ENCODE measurements around the gene OR6C2.
"Not testable (repeated sequence)": the region's sequence is repeated elsewhere in the genome, so short reads cannot be mapped to it uniquely, and the experiment has no call there.

Gene OR6C2

DNA sequence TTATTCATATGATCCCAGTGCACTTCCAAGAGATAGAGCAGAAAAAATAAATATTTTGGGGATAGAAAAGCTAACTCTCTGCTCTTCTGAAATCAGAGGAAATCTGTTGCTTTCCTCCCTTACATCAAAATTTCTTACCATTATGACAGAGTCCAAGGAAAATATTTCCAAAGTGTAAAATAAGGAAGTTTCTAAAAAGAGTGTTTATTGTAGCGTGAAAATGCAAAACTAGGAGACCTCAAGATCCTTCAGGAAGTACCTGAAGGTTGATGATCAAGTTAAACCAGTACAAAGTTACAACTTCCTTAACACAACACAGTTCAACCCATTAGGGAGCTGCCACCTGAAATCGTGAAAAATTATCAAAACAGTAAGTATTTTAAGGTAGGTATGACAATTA is at the start of gene OR6C2:
Gene OR6C2 (plus strand): TSS at position 301 of the 400 bp plus-strand sequence. CDS start 8,138 bp downstream, outside the sequence.
- CTCF ChIA-PET, result no interaction called here
- no peak for TF ChIP-seq TARDBP (IDR thresholded peaks at IDR 0.05)
- TF ChIP-seq L3MBTL2 (conservative IDR thresholded peaks at IDR 0.05), result no peak
- no peak for TF ChIP-seq FOXA1 (IDR thresholded peaks at IDR 0.05)
- TF ChIP-seq ZNF384 (IDR thresholded peaks at IDR 0.05), result no peak
- TF ChIP-seq FOXK2 (IDR thresholded peaks at IDR 0.05), result no peak
- no peak for TF ChIP-seq CTBP1 (IDR thresholded peaks at IDR 0.05; ENCODE audit: borderline replicate concordance)
- no peak for TF ChIP-seq ELF4 (IDR thresholded peaks at IDR 0.05)
- TF ChIP-seq NFRKB (IDR thresholded peaks at IDR 0.05), result no peak
- TF ChIP-seq HDGF (IDR thresholded peaks at IDR 0.05; ENCODE audit: borderline replicate concordance), result no peak
- TF ChIP-seq FOXM1 (IDR thresholded peaks at IDR 0.05; ENCODE audit: borderline replicate concordance), result no peak
- TF ChIP-seq, protein P1, sequence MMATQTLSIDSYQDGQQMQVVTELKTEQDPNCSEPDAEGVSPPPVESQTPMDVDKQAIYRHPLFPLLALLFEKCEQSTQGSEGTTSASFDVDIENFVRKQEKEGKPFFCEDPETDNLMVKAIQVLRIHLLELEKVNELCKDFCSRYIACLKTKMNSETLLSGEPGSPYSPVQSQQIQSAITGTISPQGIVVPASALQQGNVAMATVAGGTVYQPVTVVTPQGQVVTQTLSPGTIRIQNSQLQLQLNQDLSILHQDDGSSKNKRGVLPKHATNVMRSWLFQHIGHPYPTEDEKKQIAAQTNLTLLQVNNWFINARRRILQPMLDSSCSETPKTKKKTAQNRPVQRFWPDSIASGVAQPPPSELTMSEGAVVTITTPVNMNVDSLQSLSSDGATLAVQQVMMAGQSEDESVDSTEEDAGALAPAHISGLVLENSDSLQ (IDR thresholded peaks at IDR 0.05), result no peak
- TF ChIP-seq SP1 (IDR thresholded peaks at IDR 0.05), result no peak
- no peak for TF ChIP-seq BHLHE40 (IDR thresholded peaks at IDR 0.05; ENCODE audit: borderline replicate concordance)
- TF ChIP-seq LEF1 (IDR thresholded peaks at IDR 0.05; ENCODE audit: borderline replicate concordance), result no peak
- TF ChIP-seq ARNT (IDR thresholded peaks at IDR 0.05), result no peak
- TF ChIP-seq SUZ12 (IDR thresholded peaks at IDR 0.05), result no peak
- DNase-seq (ENCODE audit: extremely low spot score), result no peak
- POLR2A ChIA-PET, result no interaction called here

DNA sequence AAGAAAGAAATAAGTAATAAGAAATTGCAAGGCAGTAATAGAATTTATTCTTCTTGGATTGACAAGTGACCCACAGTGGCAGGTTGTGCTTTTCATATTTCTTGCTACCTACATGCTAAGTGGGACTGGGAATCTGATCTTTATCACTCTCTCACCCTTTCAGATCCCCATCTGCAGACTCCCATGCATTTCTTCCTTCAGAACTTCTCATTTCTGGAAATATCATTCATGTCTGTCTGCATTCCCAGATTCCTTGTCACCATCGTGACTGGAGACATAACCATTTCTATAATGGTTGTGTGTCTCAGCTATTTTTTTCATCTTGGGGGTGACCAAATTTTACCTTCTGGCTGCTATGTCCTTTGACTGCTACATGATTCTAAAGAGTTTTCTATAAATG is 47.5 kb upstream of the OR6C2 start:
- ChIA-PET CTCF (no interaction called here), POLR2A (no interaction called here)
- DNase-seq (ENCODE audit: extremely low spot score), result no peak
- TF ChIP-seq NFRKB (IDR thresholded peaks at IDR 0.05), result no peak
- no peak for TF ChIP-seq ARNT (IDR thresholded peaks at IDR 0.05)
- no peak for TF ChIP-seq L3MBTL2 (conservative IDR thresholded peaks at IDR 0.05)
- no peak for TF ChIP-seq LEF1 (IDR thresholded peaks at IDR 0.05; ENCODE audit: borderline replicate concordance)
- no peak for TF ChIP-seq HDGF (IDR thresholded peaks at IDR 0.05; ENCODE audit: borderline replicate concordance)
- no peak for TF ChIP-seq SP1 (IDR thresholded peaks at IDR 0.05)
- TF ChIP-seq, protein P1 (IDR thresholded peaks at IDR 0.05), result no peak
- TF ChIP-seq TARDBP (IDR thresholded peaks at IDR 0.05), result no peak
- no peak for TF ChIP-seq FOXK2 (IDR thresholded peaks at IDR 0.05)
- TF ChIP-seq ELF4 (IDR thresholded peaks at IDR 0.05), result no peak
- TF ChIP-seq FOXM1 (IDR thresholded peaks at IDR 0.05; ENCODE audit: borderline replicate concordance), result no peak
- no peak for TF ChIP-seq ZNF384 (IDR thresholded peaks at IDR 0.05)

DNA sequence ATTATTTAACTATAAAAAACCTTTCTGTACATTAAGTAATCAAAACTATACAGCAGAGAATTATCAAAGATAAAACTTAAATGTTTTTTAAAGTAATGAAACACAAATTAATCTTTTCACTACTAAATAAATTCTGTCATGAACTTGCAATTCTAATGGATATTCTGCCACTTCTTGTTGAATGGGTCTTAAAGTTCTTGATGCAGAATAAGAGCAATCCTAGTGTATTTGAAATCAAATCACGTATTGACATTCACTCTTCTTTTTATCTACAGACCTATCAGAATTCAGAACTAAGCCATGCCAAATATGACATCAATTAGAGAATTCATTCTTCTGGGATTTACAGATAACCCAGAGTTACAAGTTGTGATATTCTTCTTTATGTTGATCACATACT is 43.6 kb upstream of the OR6C2 start, which contains the start of gene OR6C65:
Gene OR6C65 (plus strand): TSS at position 301 of the 400 bp plus-strand sequence. CDS start 0 bp downstream, at position 301.
- TF ChIP-seq LEF1 (IDR thresholded peaks at IDR 0.05; ENCODE audit: borderline replicate concordance), result no peak
- TF ChIP-seq HDGF (IDR thresholded peaks at IDR 0.05; ENCODE audit: borderline replicate concordance), result no peak
- TF ChIP-seq SUZ12 (IDR thresholded peaks at IDR 0.05), result no peak
- TF ChIP-seq ZNF384 (IDR thresholded peaks at IDR 0.05), result no peak
- no peak for TF ChIP-seq TARDBP (IDR thresholded peaks at IDR 0.05)
- no peak for TF ChIP-seq ARNT (IDR thresholded peaks at IDR 0.05)
- TF ChIP-seq CTBP1 (IDR thresholded peaks at IDR 0.05; ENCODE audit: borderline replicate concordance), result no peak
- no peak for TF ChIP-seq NFRKB (IDR thresholded peaks at IDR 0.05)
- TF ChIP-seq FOXA1 (IDR thresholded peaks at IDR 0.05), result no peak
- no peak for TF ChIP-seq L3MBTL2 (conservative IDR thresholded peaks at IDR 0.05)
- no peak for TF ChIP-seq ELF4 (IDR thresholded peaks at IDR 0.05)
- no peak for TF ChIP-seq BHLHE40 (IDR thresholded peaks at IDR 0.05; ENCODE audit: borderline replicate concordance)
- TF ChIP-seq SP1 (IDR thresholded peaks at IDR 0.05), result no peak
- no peak for TF ChIP-seq FOXM1 (IDR thresholded peaks at IDR 0.05; ENCODE audit: borderline replicate concordance)
- TF ChIP-seq, protein P1 (IDR thresholded peaks at IDR 0.05), result no peak
- TF ChIP-seq FOXK2 (IDR thresholded peaks at IDR 0.05), result no peak
- ChIA-PET CTCF (no interaction called here), POLR2A (no interaction called here)
- DNase-seq (ENCODE audit: extremely low spot score), result no peak

DNA sequence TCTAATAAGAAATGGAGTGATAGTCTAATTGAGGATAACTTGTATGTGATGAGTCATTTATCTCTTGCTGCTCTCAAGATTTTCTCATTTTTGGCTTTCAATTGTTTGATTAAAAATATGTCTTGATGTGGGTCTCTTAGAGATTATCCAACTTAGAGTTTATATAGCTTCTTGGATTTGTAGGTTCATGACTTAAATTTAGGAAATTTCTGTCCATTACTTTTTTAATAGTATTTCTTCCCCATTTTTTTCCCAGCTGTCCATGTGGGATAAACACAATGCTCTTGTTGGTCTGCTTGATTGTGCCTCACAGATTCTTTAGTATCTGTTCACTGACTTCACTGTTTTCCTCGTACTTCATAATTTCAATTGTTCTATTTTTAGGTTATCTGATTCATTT is 36.0 kb upstream of the OR6C2 start:
- DNase-seq (ENCODE audit: extremely low spot score), result no peak
- ChIA-PET CTCF (no interaction called here), POLR2A (no interaction called here)
- no peak for TF ChIP-seq SUZ12 (IDR thresholded peaks at IDR 0.05)
- TF ChIP-seq HDGF (IDR thresholded peaks at IDR 0.05; ENCODE audit: borderline replicate concordance), result no peak
- no peak for TF ChIP-seq FOXM1 (IDR thresholded peaks at IDR 0.05; ENCODE audit: borderline replicate concordance)
- no peak for TF ChIP-seq BHLHE40 (IDR thresholded peaks at IDR 0.05; ENCODE audit: borderline replicate concordance)
- TF ChIP-seq ELF4 (IDR thresholded peaks at IDR 0.05), result no peak
- no peak for TF ChIP-seq LEF1 (IDR thresholded peaks at IDR 0.05; ENCODE audit: borderline replicate concordance)
- TF ChIP-seq FOXA1 (IDR thresholded peaks at IDR 0.05), result no peak
- TF ChIP-seq ZNF384 (IDR thresholded peaks at IDR 0.05), result no peak
- TF ChIP-seq NFRKB (IDR thresholded peaks at IDR 0.05), result no peak
- no peak for TF ChIP-seq TARDBP (IDR thresholded peaks at IDR 0.05)
- TF ChIP-seq FOXK2 (IDR thresholded peaks at IDR 0.05), result no peak
- no peak for TF ChIP-seq L3MBTL2 (conservative IDR thresholded peaks at IDR 0.05)
- TF ChIP-seq, protein P1 (IDR thresholded peaks at IDR 0.05), result no peak
- no peak for TF ChIP-seq CTBP1 (IDR thresholded peaks at IDR 0.05; ENCODE audit: borderline replicate concordance)
- no peak for TF ChIP-seq SP1 (IDR thresholded peaks at IDR 0.05)

DNA sequence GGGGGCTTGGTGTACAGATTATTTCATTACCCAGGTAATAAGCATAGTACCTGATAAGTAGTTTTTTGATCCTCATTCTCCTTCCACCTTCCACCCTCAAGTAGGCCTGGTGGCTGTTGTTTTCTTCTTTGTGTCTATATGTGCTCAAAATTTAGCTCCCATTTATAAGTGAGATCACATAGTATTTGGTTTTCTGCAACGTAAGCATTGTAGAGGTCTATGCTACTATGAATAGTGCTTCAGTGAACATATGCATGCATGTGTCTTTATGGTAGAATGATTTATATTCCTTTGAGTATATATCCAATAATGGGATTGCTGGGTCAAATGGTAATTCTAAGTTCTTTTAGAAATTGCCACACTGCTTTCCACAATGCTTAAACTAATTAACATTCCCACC is 34.7 kb upstream of the OR6C2 start:
- CTCF ChIA-PET; DNase-seq (ENCODE audit: extremely low spot score); POLR2A ChIA-PET: not testable (repeated sequence)

DNA sequence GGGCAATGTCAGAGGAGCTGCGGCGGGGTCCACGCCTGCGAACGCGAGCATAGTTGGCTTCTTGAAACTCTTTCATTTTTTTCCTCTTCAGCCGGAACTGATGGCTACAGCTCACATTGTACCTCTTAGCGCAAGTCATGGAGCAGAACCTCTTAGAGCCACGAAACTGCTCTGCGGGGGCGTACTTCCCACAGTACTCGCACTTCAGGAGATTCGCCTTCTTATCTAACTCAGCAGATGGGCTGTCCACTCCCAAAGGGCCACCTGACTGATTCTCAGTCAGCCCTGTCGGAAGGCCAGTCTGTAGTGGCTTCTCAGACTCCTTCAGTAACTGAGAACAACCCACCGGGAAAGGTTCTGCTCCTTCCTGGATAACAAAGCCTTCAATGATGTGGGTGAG is 31.7 kb upstream of the OR6C2 start:
- DNase-seq (ENCODE audit: extremely low spot score); POLR2A ChIA-PET; CTCF ChIA-PET: not testable (repeated sequence)

DNA sequence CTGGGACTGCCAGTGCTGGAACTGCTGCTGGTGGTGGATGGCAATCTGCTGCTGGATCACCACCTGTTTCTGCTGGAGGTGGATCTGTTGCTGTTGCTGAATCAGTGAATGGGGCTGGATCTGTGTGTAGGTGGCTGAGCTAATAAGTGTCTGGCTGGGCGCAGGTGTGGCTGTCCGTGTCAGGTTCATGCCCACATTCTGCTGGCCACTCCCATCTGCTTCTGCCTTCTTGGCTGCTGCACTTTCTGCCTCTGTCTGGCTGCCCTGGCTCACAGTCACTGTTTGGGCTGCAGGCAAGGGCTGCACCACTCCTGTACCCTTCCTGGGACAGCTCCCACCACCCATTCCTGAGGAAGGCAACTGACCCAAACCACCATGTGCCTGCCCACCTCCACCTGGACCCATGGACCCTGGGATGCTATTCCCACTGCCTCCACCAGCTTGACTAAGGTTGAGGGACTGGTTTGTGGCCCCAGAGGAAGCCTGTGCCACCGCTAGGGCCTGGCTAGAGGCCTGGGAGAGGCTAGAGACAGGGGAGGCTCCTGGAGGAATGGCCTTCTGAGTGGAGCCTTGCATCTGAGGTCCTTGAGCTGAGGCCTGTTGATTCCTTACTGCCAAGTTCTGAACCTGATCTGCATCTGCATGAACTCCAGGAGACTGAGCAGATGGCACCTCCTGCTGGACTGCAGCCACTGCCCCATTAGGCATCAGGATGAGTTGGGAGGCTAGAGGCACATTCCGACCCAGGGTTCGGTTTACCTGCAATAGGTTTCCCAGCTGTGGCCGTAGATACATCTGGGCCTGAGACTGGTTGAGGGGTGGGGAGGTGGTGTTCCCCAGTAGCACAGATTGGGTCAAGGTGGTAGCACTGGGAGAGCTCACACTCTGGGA is 30.1 kb upstream of the OR6C2 start:
- CTCF ChIA-PET; DNase-seq (ENCODE audit: extremely low spot score); POLR2A ChIA-PET: not testable (repeated sequence)

DNA sequence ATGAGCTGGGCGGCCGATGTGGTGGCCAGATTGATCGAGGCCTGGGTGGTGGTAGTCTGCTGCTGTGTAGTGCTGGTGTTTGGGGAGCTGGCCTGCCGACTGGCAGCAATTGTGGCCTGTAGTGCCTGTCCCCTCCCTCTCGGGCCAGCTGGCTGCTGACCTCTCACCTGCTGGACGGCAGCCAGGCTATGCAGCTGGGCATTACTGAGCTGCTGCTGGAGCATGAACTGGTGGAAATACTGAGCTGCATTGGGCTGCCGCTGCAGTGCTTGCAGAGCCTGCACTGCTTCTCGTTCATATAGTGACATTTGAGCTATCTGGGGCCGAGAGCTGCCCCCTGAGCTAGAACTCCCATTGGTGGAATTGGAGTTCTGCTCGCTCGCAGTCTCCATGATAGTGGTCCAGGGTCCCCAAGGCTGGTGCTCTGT is 29.5 kb upstream of the OR6C2 start:
- DNase-seq (ENCODE audit: extremely low spot score); POLR2A ChIA-PET; CTCF ChIA-PET: not testable (repeated sequence)

DNA sequence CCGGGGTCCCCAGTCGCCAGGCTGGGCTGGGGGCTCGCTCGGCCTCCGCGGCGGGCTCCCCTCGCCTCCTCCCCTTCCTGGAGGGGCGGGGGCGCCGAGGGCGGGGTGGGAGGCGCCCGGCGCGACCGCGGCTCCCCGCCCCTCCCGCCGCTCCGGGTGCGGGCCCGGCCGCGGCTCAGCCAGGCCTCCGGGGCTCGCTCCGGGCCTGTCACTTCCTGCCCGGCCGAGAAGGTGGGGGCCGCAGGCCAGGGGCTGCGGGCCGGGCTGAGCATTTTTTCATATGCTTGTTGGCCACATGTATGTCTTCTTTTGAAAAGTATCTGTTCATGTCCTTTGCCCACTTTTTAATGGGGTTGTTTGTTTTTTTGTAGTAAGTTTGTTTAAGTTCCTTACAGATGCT is 29.0 kb upstream of the OR6C2 start:
- CTCF ChIA-PET; DNase-seq (ENCODE audit: extremely low spot score); POLR2A ChIA-PET: not testable (repeated sequence)
